ENCODE results near the gene CTSD. TPM values are rescaled to one million over a fixed set of nuclear protein-coding genes. Genes with fewer than 3 reads are reported as not detected.
A peak's percentile ranks its signal among the peaks of the same experiment; 100 is the strongest.

CTSD gene
- polyA plus RNA-seq, 5 donors, result 97.8 to 192 (median 126) TPM

GRCh38 chr11:1756791-1757771, 6.6 kb downstream of the CTSD start:
- DNase-seq, result no peak

GRCh38 chr11:1755692-1756561, 7.8 kb downstream of the CTSD start:
- peak; percentile 64 to 73 for DNase-seq

GRCh38 chr11:1755344-1755691, 8.4 kb downstream of the CTSD start:
- DNase-seq, result no peak

GRCh38 chr11:1754376-1755150, 9.2 kb downstream of the CTSD start:
- DNase-seq, result no peak

GRCh38 chr11:1753929-1754305, 9.8 kb downstream of the CTSD start:
- no peak for DNase-seq

GRCh38 chr11:1753229-1753928, 10.3 kb downstream of the CTSD start:
- no peak for DNase-seq

- no peak for DNase-seq
Measured at GRCh38 chr11:1752907-1753228, 10.9 kb downstream of the CTSD start.

- no peak for DNase-seq
Measured at GRCh38 chr11:1751999-1752906, 11.5 kb downstream of the CTSD start.

- DNase-seq, result no peak
Measured at GRCh38 chr11:1751531-1751921, 12.2 kb downstream of the CTSD start.

- no peak for DNase-seq
Measured at GRCh38 chr11:1750840-1751530, 12.7 kb downstream of the CTSD start.

- no peak for DNase-seq
Measured at GRCh38 chr11:1750481-1750839, 13.3 kb downstream of the CTSD start, which contains the start of gene IFITM10. IFITM10 (minus strand) TSS chr11:1750595; CDS start chr11:1750442, 153 bp downstream.

GRCh38 chr11:1749395-1750351, 14.1 kb downstream of the CTSD start:
- DNase-seq, result no peak

GRCh38 chr11:1748636-1749394, 14.9 kb downstream of the CTSD start:
- no peak for DNase-seq

- no peak for DNase-seq
Measured at GRCh38 chr11:1747753-1748635, 15.7 kb downstream of the CTSD start.

- no peak for DNase-seq
Measured at GRCh38 chr11:1746956-1747752, 16.6 kb downstream of the CTSD start.

- no peak for DNase-seq
Measured at GRCh38 chr11:1746511-1746931, 17.2 kb downstream of the CTSD start.
